ENCODE measurements around the gene CMTM8.

The CMTM8 gene

DNA sequence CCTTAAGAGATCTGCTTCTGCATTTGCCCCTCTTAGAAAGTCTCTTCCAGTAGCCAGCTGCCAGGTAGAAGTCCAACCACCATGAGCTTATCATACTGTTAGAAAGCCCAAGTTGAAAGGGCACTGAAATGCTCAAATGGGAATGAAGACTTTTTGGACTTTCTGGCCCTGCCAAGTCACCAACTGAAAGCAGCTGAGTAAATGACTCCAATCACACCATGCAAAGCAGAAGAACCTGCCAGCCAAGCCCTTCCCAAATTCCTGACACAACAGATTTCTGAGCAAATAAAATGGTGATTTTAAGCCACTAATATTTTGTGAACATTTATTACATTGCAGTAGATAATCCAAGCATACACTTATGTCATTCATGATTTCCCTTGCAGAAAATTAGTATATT is 2.1 kb upstream of the CMTM8 start:
- DNase-seq, result no peak

DNA sequence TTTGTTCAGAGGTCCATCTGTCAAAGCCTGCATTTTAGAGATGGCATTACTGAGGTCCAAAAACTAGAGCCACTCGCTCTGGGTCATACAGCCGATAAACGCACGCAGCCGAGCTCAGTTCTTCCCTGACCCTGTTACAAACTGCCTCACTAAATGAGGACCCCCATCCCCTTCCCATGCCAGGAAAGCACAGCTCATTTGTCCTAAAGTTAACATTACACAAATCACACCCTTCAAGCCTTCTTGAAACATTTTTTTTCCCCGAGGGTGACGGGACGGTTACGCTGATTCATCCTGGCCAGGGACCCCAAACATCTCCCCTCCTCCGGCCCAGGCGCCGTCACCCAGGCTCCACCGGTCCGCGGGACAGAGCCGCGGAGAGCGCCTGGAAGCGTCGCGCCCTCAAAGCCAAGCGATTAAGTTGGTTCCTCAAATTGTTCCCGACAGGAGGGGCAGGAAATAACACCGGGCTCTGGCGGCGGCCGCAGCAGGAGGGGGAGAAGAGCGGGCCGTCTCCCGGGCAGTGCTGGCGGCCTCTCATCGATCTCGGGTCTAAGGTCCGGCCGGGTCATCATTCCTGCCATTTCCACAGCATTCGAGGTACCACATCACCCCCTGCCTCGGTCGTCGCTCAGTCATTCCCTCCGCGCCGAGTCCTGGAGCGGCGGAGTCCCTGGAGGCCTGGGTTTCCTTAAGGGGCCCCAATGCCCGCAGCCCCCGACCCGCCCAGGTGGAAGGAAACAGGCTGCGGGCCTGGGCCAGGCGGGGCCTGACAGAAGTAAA is 619 bp upstream of the CMTM8 start:
- no peak for DNase-seq

- DNase-seq, result no peak
Measured at GRCh38 chr3:32239307-32240158, 1.1 kb downstream of the CMTM8 start.

DNA sequence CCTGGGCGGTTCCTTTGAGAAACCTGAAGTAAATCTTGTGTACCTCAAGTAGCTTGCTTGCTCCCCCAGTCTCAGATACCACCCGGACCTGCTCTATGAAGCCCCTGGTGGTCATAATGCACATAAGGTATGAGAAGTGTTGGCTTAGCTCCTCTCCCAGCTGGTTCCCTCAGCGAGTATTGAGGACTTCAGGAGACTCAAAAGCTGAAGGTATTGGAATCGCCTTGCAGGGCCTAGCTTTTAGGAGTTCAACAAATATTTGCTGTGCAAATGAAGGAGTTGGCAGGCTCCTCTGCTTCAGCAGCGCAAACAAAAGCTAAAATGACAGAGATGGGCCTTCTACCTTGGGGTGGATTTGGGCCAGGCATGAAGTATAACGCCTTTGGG is 1.7 kb downstream of the CMTM8 start:
- peak; percentile 61 for DNase-seq

DNA sequence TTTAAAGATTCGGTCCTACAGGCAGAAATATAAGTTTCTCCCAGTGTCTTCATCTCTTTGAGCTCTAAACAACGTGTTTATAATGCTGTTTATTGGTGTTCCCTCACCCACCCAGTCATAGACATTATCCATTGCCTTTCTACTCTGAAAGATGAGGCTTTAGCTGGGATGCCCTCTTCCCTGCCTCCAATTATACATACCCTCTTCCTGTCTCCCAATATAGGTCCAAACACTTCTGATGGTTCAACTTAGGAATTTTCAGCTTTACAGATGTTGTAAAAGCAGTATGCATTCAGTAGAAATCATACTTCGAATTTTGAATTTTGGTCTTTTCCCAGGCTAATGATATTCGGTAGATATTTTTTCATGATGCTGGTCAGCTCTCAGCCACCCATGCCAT is 2.6 kb downstream of the CMTM8 start:
- no peak for DNase-seq

GRCh38 chr3:32243519-32243918 is 5.0 kb downstream of the CMTM8 start:
- DNase-seq, result no peak

DNA sequence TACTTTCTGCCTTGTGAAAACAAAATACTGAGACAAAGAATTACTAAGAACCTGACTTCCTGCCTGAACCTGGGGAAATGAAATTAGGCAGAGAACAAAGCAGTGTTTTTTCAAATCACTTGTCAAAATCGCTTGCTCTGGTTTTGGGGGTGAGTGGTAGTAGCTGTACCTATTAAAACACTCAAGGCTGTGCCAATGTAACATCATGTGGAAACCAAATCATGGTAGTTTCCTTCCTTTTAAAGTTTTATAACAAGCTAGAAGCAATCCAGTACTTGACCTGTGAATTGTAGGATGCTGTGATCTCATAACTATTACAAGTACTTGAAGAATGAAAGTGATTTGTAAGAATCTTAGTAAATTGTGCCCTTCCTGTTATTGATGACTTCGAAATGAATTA is 6.7 kb downstream of the CMTM8 start:
- peak; percentile 20 for DNase-seq

DNA sequence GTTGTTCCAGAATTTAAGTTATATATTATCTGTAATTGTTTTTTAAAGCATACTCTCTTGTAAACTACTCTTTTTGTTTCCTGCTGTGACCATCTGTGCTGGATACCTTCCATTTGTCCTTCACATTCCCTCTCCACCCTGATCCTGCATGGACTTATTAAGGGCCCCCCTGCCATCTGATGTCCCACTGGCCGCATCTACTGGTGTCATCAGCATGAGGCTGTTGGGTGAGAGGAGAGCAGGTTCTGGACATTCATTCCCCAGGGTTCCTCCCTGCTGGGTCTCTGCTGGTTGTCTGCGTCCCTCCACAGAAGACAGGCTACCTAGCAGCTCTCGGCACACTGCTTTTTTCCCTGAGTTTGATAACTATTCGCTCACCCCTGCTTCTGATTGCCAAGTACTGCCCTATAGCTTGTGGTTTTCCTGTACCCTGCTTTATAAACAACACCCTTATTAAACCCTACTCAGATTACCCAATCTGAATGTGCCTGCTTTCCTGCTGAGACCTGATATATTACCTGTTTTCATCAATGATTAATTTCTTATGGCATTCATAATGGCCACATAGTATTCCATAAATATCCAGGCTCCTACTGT is 7.7 kb downstream of the CMTM8 start:
- DNase-seq, result no peak

GRCh38 chr3:32249184-32249782 is 10.8 kb downstream of the CMTM8 start:
- no peak for DNase-seq

- no peak for DNase-seq
Measured at GRCh38 chr3:32254268-32254667, 15.8 kb downstream of the CMTM8 start.

DNA sequence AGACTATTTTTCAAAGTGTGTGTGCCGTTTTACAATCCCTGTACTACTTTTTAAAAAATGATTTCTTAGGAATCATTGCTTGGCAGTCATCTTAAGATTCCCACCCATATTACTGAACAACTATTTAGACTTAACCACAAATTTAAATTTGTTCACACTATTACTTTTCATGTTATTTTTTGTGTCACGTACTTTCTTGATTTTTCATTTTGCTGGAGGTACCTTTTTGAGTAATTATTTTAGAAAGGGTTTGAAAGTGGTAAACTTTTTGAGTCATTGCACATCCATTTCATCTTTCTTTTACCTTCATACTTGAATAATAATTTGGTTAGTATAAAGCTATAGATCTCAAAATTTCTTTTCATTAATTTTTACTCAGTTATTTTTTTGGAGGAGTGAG is 16.9 kb downstream of the CMTM8 start:
- DNase-seq, result no peak

DNA sequence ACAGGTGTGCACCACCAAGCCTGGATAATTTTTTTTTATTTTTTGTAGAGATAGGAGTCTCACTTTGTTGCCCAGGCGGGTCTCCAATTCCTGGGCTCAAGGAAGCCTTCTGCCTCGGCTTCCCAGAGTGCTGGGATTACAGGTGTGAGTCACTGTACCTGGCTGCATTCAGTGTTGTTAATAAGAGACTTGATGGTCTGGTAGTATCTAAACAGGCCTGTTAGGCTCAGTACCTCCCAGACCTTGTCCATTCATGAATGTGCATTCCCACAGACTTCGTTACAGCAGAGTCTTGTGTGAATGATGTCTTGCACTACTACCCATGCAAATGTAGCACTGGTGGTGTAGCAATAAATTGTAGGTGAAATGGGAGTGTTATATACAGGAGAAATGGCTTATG is 17.7 kb downstream of the CMTM8 start:
- DNase-seq, result no peak

DNA sequence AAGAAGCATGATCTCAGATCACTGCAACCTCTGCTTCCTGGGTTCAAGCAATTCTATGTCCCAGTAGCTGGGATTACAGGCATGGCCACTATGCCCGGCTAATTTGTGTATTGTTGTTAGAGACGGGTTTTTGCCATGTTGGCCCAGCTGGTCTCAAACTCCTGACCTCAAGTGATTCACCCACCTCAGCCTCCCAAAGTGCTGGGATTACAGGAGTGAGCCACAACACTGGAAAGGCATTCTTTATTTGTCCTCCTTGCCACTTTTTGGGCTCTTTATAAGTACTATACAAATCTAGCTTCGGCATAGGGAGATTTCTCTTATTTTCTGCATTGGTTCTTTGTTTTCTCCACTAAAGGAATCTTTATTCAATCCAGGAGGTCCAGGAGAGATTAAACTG is 18.6 kb downstream of the CMTM8 start:
- DNase-seq, result no peak

DNA sequence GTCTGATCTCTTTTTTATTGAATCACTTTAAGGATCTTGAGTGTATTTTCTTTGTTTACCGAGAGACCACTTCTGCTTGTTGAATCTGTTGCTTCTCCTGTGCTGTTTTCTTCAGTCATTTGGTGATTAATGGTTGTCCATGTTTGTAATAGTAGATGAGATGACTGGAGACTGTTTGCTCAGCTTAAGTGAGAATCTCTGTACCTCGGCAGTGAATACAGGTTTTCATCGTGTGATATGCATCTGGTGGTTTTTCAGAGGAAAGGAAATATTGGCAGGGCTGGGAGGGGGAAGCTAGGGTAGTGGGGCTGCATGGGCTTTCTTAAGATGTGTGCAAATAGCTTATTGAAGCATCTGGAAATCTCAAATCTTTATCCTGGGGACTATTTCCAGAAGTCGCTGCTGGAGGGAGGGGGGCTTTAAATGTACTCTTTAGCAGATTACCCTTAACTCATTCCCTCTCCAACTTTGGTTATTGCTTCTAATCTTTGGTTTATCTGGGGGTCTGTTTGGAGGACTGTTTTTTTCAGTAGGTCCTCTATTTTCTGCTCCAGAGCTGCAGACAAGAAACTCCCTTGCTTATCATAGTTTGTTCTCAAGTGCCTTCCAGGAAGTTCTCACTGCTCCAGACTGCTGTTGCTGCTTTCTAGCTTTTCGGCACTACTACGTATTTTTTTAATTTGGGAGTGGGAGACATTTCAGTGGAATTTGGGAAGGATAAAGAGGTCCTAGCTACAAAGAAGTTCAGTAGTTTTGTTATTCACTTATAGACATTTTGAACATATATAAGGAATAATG is 19.4 kb downstream of the CMTM8 start:
- DNase-seq, result no peak

GRCh38 chr3:32258869-32259268 is 20.4 kb downstream of the CMTM8 start:
- DNase-seq, result no peak

DNA sequence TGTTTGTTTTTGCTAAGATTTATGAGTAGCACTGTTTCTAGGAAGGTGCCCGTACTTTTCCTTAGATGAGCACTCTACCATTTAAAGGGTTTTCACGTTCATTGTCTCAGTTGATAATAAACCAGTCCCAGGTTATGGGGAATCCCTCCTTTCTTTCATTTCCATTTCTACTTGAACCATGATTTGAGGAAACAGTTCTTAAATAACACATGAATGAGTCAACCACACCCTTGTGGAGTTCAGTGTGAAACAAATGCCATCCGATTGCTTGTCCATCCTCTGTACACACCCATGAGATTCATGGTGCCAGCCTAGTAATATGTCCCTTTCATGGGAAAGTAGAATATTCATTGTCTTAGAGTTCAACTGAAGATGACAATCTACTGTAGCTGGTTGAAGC is 23.1 kb downstream of the CMTM8 start:
- DNase-seq, result no peak

GRCh38 chr3:32262201-32262600 is 23.7 kb downstream of the CMTM8 start:
- DNase-seq, result no peak

GRCh38 chr3:32274306-32274705 is 35.8 kb downstream of the CMTM8 start:
- DNase-seq, result no peak

GRCh38 chr3:32275506-32275905 is 37.0 kb downstream of the CMTM8 start:
- no peak for DNase-seq

- DNase-seq, result no peak
Measured at GRCh38 chr3:32276279-32276841, 37.9 kb downstream of the CMTM8 start.

DNA sequence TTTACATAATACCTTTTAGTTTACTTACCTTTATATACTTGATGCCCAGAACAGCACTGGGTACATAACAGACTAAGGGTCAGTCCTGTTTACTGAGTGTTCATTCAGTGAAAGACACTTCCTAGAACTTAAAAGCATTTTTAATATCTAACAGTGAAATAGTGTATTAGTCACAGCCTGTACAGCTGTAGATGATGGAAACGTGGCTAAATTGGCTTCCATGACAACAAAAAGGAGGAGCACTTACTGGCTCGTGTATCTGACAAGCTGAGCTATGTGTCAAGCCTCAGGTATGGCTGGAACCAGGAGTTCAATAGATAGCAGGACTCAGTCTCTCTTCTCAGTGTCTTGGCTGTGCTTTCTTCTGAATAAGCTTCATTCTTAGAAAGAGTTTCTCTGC is 40.2 kb downstream of the CMTM8 start:
- no peak for DNase-seq

DNA sequence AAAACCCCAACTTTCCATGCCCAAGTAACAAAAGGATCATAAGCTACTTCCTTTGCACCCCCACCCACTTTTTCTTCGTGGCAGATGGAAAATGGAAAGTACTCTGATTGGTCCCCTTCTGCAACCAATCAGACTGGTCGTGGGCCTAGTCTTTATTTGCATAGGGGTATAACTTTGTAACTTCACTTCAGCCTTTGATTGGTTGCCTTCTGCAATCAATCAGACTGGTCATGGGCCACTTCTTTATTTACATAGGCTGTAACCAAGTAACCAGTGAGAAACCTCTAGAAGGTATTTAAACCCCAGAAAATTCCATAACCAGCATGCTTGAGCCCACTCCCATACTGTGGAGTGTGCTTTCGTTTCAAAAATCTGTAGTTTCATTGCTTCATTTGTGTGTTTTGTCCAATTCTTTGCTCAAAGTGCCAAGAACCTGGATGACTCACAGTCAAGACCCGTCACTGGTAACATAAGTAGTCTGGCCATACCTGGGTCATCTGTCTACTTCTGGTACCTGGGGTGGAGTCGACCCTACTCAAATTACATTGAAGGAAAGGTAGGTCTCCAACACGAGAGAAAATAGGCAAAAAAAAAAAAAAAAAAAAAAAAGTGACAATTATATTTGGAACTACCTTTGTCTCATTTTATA is 41.9 kb downstream of the CMTM8 start:
- no peak for DNase-seq

Data from CD4-positive, alpha-beta T cell treated with Interleukin-12 subunit alpha and Interleukin-12 subunit beta, for 1 hour (primary cell).